ENCODE results near the gene ODF2L. TPM values are rescaled to one million over a fixed set of nuclear protein-coding genes. Genes with fewer than 3 reads are reported as not detected.

Gene ODF2L
- total RNA-seq, 1 experiment from 2014 or later, result 24.4 TPM

- TF ChIP-seq, protein P1, sequence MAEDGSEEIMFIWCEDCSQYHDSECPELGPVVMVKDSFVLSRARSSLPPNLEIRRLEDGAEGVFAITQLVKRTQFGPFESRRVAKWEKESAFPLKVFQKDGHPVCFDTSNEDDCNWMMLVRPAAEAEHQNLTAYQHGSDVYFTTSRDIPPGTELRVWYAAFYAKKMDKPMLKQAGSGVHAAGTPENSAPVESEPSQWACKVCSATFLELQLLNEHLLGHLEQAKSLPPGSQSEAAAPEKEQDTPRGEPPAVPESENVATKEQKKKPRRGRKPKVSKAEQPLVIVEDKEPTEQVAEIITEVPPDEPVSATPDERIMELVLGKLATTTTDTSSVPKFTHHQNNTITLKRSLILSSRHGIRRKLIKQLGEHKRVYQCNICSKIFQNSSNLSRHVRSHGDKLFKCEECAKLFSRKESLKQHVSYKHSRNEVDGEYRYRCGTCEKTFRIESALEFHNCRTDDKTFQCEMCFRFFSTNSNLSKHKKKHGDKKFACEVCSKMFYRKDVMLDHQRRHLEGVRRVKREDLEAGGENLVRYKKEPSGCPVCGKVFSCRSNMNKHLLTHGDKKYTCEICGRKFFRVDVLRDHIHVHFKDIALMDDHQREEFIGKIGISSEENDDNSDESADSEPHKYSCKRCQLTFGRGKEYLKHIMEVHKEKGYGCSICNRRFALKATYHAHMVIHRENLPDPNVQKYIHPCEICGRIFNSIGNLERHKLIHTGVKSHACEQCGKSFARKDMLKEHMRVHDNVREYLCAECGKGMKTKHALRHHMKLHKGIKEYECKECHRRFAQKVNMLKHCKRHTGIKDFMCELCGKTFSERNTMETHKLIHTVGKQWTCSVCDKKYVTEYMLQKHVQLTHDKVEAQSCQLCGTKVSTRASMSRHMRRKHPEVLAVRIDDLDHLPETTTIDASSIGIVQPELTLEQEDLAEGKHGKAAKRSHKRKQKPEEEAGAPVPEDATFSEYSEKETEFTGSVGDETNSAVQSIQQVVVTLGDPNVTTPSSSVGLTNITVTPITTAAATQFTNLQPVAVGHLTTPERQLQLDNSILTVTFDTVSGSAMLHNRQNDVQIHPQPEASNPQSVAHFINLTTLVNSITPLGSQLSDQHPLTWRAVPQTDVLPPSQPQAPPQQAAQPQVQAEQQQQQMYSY (CRISPR knock-in tag; IDR thresholded peaks at IDR 0.05), result no peak
Observed at GRCh38 chr1:86345042-86345441, 51.1 kb downstream of the ODF2L start (continued).

GRCh38 chr1:86339906-86340305, 56.2 kb downstream of the ODF2L start:
- ChIA-PET CTCF (no interaction called here), POLR2A (no interaction called here)
- peaks cover 5% of the 10 kb centered on the region; the same call in 1 of the 2 replicates for H3K36me3 Mint-ChIP-seq
- no peak for TF ChIP-seq FOXP1 (CRISPR knock-in tag; IDR thresholded peaks at IDR 0.05; ENCODE audit: borderline replicate concordance)
- no peak for TF ChIP-seq ZNF423 (CRISPR knock-in tag; IDR thresholded peaks at IDR 0.05)
- TF ChIP-seq ZNF263 (CRISPR knock-in tag; IDR thresholded peaks at IDR 0.05; ENCODE audit: low read depth), result no peak
- TF ChIP-seq EMX1 (CRISPR knock-in tag; IDR thresholded peaks at IDR 0.05), result no peak
- no peak for TF ChIP-seq ZNF671 (CRISPR knock-in tag; IDR thresholded peaks at IDR 0.05)
- no peak for TF ChIP-seq MYBL2 (CRISPR knock-in tag; IDR thresholded peaks at IDR 0.05)
- TF ChIP-seq IRF2 (CRISPR knock-in tag; IDR thresholded peaks at IDR 0.05; ENCODE audit: borderline replicate concordance, low read depth), result no peak
- no peak for TF ChIP-seq JUN (CRISPR knock-in tag; IDR thresholded peaks at IDR 0.05)
- TF ChIP-seq ZNF396 (CRISPR knock-in tag; IDR thresholded peaks at IDR 0.05; ENCODE audit: borderline replicate concordance), result no peak
- TF ChIP-seq ZNF121 (CRISPR knock-in tag; IDR thresholded peaks at IDR 0.05), result no peak
- TF ChIP-seq CREB1 (CRISPR knock-in tag; IDR thresholded peaks at IDR 0.05), result no peak
- no peak for TF ChIP-seq E2F1 (CRISPR knock-in tag; IDR thresholded peaks at IDR 0.05)
- TF ChIP-seq FOXK1 (CRISPR knock-in tag; IDR thresholded peaks at IDR 0.05), result no peak
- no peak for TF ChIP-seq ZNF317 (CRISPR knock-in tag; IDR thresholded peaks at IDR 0.05; ENCODE audit: borderline replicate concordance, low read depth)
- TF ChIP-seq SMAD3 (CRISPR knock-in tag; IDR thresholded peaks at IDR 0.05; ENCODE audit: borderline replicate concordance), result no peak
- TF ChIP-seq, protein P2, sequence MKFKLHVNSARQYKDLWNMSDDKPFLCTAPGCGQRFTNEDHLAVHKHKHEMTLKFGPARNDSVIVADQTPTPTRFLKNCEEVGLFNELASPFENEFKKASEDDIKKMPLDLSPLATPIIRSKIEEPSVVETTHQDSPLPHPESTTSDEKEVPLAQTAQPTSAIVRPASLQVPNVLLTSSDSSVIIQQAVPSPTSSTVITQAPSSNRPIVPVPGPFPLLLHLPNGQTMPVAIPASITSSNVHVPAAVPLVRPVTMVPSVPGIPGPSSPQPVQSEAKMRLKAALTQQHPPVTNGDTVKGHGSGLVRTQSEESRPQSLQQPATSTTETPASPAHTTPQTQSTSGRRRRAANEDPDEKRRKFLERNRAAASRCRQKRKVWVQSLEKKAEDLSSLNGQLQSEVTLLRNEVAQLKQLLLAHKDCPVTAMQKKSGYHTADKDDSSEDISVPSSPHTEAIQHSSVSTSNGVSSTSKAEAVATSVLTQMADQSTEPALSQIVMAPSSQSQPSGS (CRISPR knock-in tag; IDR thresholded peaks at IDR 0.05; ENCODE audit: borderline replicate concordance, low read depth), result no peak
- no peak for TF ChIP-seq ELF4 (CRISPR knock-in tag; IDR thresholded peaks at IDR 0.05; ENCODE audit: low read depth)
- DNase-seq (ENCODE audit: low spot score), result no peak
- ATAC-seq, result no peak
- H3K27ac Mint-ChIP-seq, result no peak overlapping the region
- no peaks in the 10 kb centered on the region for H3K4me1 Mint-ChIP-seq
- H3K27me3 Mint-ChIP-seq (ENCODE audit: low read depth), result no peaks in the 10 kb centered on the region; the same call in 1 of the 2 replicates
- peaks cover 14% of the 10 kb centered on the region for H3K9me3 Mint-ChIP-seq
- no peak overlapping the region for H3K4me3 Mint-ChIP-seq

DNA sequence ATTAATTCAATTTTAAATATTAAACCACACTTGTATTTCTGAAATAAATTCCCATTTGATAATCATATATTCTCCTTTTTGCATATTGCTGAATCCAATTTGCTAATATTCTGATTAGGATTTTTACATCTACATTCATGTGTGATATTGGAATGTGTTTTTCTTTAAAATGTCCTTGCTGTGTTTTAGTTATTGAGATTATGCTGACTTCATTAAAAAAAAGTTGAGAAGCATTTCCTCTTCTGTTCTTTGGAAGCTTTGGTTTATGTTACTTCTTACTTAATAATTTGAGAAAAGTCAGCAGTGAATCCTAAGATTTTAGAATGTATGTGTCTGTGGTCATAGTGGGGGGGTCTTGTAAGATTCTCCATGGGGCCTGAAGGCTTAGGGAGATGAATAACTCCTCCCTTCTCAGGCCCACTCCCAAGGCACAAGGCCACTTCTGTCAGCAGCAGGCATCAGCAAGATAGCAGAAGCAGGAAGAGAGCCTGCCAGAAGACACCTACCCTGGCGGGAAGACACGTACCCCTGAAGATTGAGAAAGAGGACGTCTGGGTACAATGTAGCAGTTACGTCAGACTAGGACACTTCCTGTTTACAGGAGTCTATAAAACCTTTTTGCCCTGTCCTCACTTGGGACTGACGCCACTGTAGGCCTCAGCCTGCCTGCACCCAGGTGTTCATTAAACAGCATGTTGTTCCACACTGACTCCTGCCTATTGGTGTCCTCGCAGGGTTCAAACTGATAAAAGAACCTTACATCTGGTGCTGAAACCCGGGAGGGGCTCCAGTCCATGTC, 56.9 kb downstream of the ODF2L start:
- Mint-ChIP-seq H3K27me3 (ENCODE audit: low read depth) (no peaks in the 10 kb centered on the region; the same call in 1 of the 2 replicates), H3K4me3 (no peak overlapping the region), H3K36me3 (no peaks in the 10 kb centered on the region), H3K4me1 (no peaks in the 10 kb centered on the region), H3K27ac (peak overlapping the region; percentile 62; the same call in 1 of the 2 replicates), H3K9me3 (peaks cover 10% of the 10 kb centered on the region)
- ChIA-PET POLR2A (no interaction called here), CTCF (no interaction called here)
- no peak for DNase-seq (ENCODE audit: low spot score)
- ATAC-seq, result peak; percentile 56
- no peak for TF ChIP-seq SMAD3 (CRISPR knock-in tag; IDR thresholded peaks at IDR 0.05; ENCODE audit: borderline replicate concordance)
- no peak for TF ChIP-seq MYBL2 (CRISPR knock-in tag; IDR thresholded peaks at IDR 0.05)
- no peak for TF ChIP-seq ZNF219 (CRISPR knock-in tag; IDR thresholded peaks at IDR 0.05; ENCODE audit: borderline replicate concordance)
- TF ChIP-seq NFYB (CRISPR knock-in tag; conservative IDR thresholded peaks at IDR 0.05; ENCODE audit: low read depth), result no peak
- no peak for TF ChIP-seq ATF1 (CRISPR knock-in tag; IDR thresholded peaks at IDR 0.05)
- TF ChIP-seq IRF2 (CRISPR knock-in tag; IDR thresholded peaks at IDR 0.05; ENCODE audit: borderline replicate concordance, low read depth), result no peak
- TF ChIP-seq FOXP1 (CRISPR knock-in tag; IDR thresholded peaks at IDR 0.05; ENCODE audit: borderline replicate concordance), result no peak
- TF ChIP-seq, protein P3, sequence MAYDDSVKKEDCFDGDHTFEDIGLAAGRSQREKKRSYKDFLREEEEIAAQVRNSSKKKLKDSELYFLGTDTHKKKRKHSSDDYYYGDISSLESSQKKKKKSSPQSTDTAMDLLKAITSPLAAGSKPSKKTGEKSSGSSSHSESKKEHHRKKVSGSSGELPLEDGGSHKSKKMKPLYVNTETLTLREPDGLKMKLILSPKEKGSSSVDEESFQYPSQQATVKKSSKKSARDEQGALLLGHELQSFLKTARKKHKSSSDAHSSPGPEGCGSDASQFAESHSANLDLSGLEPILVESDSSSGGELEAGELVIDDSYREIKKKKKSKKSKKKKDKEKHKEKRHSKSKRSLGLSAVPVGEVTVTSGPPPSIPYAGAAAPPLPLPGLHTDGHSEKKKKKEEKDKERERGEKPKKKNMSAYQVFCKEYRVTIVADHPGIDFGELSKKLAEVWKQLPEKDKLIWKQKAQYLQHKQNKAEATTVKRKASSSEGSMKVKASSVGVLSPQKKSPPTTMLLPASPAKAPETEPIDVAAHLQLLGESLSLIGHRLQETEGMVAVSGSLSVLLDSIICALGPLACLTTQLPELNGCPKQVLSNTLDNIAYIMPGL (CRISPR knock-in tag; IDR thresholded peaks at IDR 0.05), result no peak

Measured in WTC11 (cell line).